ENCODE data around the gene PLA2G2E.
"Not testable (repeated sequence)": the region's sequence is repeated elsewhere in the genome, so short reads cannot be mapped to it uniquely, and the experiment has no call there.

The PLA2G2E gene

GRCh38 chr1:19940486-19941205 is 17.2 kb upstream of the PLA2G2E start:
- no peak for TF ChIP-seq CTCF (IDR thresholded peaks at IDR 0.05; ENCODE audit: unreplicated experiment in 3 of 3)
- Mint-ChIP-seq H3K36me3 (ENCODE audit: low read depth) (no peaks in the 10 kb centered on the region), H3K27ac (no peak overlapping the region), H3K4me1 (no peaks in the 10 kb centered on the region), H3K9me3 (no peaks in the 10 kb centered on the region), H3K4me3 (no peak overlapping the region), H3K27me3 (ENCODE audit: low read depth) (peaks cover 6% of the 10 kb centered on the region)

- no peak for TF ChIP-seq CTCF (IDR thresholded peaks at IDR 0.05; ENCODE audit: unreplicated experiment in 3 of 3)
- Mint-ChIP-seq H3K9me3 (no peaks in the 10 kb centered on the region), H3K4me1 (no peaks in the 10 kb centered on the region), H3K27me3 (ENCODE audit: low read depth) (peaks cover 10% of the 10 kb centered on the region), H3K4me3 (no peak overlapping the region), H3K27ac (no peak overlapping the region), H3K36me3 (ENCODE audit: low read depth) (no peaks in the 10 kb centered on the region)
Observed at GRCh38 chr1:19938472-19938871, 15.1 kb upstream of the PLA2G2E start.

- Mint-ChIP-seq H3K4me1 (no peaks in the 10 kb centered on the region), H3K36me3 (ENCODE audit: low read depth) (peaks cover 5% of the 10 kb centered on the region), H3K9me3 (peaks cover 15% of the 10 kb centered on the region), H3K27ac (no peak overlapping the region), H3K4me3 (no peak overlapping the region), H3K27me3 (ENCODE audit: low read depth) (peaks cover 10% of the 10 kb centered on the region)
- no peak for TF ChIP-seq CTCF (IDR thresholded peaks at IDR 0.05; ENCODE audit: unreplicated experiment in 3 of 3)
Observed at GRCh38 chr1:19936061-19936750, 12.8 kb upstream of the PLA2G2E start.

- Mint-ChIP-seq H3K9me3 (peaks cover 19% of the 10 kb centered on the region), H3K27ac (no peak overlapping the region), H3K4me3 (no peak overlapping the region), H3K36me3 (ENCODE audit: low read depth) (peaks cover 5% of the 10 kb centered on the region), H3K4me1 (no peaks in the 10 kb centered on the region), H3K27me3 (ENCODE audit: low read depth) (peaks cover 10% of the 10 kb centered on the region)
- no peak for TF ChIP-seq CTCF (IDR thresholded peaks at IDR 0.05; ENCODE audit: unreplicated experiment in 3 of 3)
Observed at GRCh38 chr1:19934336-19934735, 10.9 kb upstream of the PLA2G2E start.

- Mint-ChIP-seq H3K9me3 (peaks cover 22% of the 10 kb centered on the region), H3K4me1 (no peaks in the 10 kb centered on the region), H3K36me3 (ENCODE audit: low read depth) (peaks cover 5% of the 10 kb centered on the region), H3K27ac (no peak overlapping the region), H3K27me3 (ENCODE audit: low read depth) (peaks cover 10% of the 10 kb centered on the region), H3K4me3 (no peak overlapping the region)
- no peak for TF ChIP-seq CTCF (IDR thresholded peaks at IDR 0.05; ENCODE audit: unreplicated experiment in 3 of 3)
Observed at GRCh38 chr1:19932866-19933265, 9.4 kb upstream of the PLA2G2E start.

- H3K27me3 Mint-ChIP-seq (ENCODE audit: low read depth); H3K36me3 Mint-ChIP-seq (ENCODE audit: low read depth); H3K27ac Mint-ChIP-seq; H3K4me1 Mint-ChIP-seq; H3K4me3 Mint-ChIP-seq: not testable (repeated sequence)
- H3K9me3 Mint-ChIP-seq = peaks cover 10% of the 10 kb centered on the region
Observed at GRCh38 chr1:19927130-19927421, 3.7 kb upstream of the PLA2G2E start.
